Kidney epithelial cell (primary cell): ENCODE data around the gene C3orf49. TPM values are rescaled to one million over a fixed set of nuclear protein-coding genes. Genes with fewer than 3 reads are reported as not detected.

Source experiments
- DNase-seq: peaks from one replicate; pipeline ENCODE4 v3.0.0-alpha.2; 2010; ENCODE audit warnings: low read depth
- H3K27me3 ChIP-seq: 2 replicates; pipeline ENCODE4 v1.6.0; 2011; ENCODE audit warnings: low read length; ENCODE audit not compliant: control insufficient read depth, insufficient read depth
- H3K36me3 ChIP-seq: 2 replicates; pipeline ENCODE4 v1.5.1; 2011; ENCODE audit warnings: low read length; ENCODE audit not compliant: control insufficient read depth, insufficient read depth
- H3K4me3 ChIP-seq: 2 replicates; pipeline ENCODE4 v1.5.1; 2011; ENCODE audit warnings: low read depth, mild to moderate bottlenecking, control low read depth, low read length
- CTCF ChIP-seq: IDR thresholded peaks from 2 replicates; pipeline ENCODE4 v1.5.1; 2011; ENCODE audit warnings: mild to moderate bottlenecking, moderate library complexity, low read length, control low read depth, inconsistent platforms; ENCODE audit not compliant: insufficient read depth, poor library complexity, severe bottlenecking
- total RNA-seq: library from RNA; depleted of rRNA; stranded (reverse); fragments of >200 nt; gene quantifications from 2 replicates; pipeline ENCODE4 v1.2.3, GENCODE V29; 2015

Gene C3orf49
- total RNA-seq, 1 donor from 2014 or later: not detected

DNA sequence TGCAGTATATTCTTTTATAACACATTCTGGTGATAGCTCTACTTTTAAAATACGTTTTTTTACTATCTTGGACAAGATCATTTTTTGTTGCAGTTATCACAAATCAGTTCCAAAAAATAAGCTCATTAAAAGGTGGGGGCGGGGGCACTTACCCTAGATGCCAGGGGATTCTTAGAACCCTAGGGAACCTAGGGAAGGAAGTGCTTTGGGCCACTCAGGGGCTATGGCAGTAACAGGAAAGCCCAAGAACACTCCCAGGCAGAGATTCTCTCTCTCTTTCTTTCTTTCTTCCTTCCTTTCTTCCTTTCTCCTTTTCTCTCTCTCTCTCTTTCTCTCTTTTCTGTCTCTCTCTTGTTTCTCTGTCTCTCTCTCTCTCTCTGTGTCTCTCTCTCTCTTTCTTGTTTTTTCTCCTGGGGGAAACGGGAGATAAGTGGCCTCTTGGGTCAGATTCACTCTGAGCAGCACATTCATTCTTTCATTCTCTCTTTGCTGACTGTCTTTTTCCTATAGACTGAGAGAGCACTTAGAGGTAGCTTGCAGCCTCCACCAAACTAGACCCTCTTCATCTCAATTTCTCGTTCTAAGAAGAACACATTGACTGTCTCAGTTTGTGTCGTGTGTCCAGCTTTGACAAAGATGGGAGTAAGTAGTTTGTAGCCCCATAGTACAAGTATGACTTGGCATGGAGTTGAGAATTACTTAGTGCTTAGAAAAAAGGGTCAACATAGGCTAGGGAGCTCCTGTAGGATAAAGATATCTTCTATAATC, 76.5 kb downstream of the C3orf49 start:
- Histone ChIP-seq H3K36me3 (no peaks in the 10 kb centered on the region), H3K4me3 (no peak overlapping the region), H3K27me3 (no peaks in the 10 kb centered on the region)
- no peak for DNase-seq
- TF ChIP-seq CTCF: no peak

- no peak for DNase-seq
- no peak overlapping the region for H3K4me3 ChIP-seq
- no peaks in the 10 kb centered on the region for H3K27me3 ChIP-seq
- TF ChIP-seq CTCF: no peak
- no peaks in the 10 kb centered on the region for H3K36me3 ChIP-seq
Observed at GRCh38 chr3:63896332-63897030, 77.4 kb downstream of the C3orf49 start.

Other genes starting within 250 kb of the C3orf49 start
- gene SNTN, start 166.6 kb upstream of the C3orf49 start, total RNA-seq: not detected in 2 replicates
- gene THOC7, start 44.5 kb downstream of the C3orf49 start, total RNA-seq: 59.5 and 66.7 TPM in 2 replicates
- 12.3 TPM in 2 replicates for gene ATXN7, start 44.6 kb downstream of the C3orf49 start, total RNA-seq
- gene SCAANT1, start 93.1 kb downstream of the C3orf49 start, total RNA-seq: not detected in 2 replicates
- gene PSMD6, start 204.2 kb downstream of the C3orf49 start, total RNA-seq: 97.4 and 98.6 TPM in 2 replicates